ENCODE data around the gene SERPINB8. TPM values are rescaled to one million over a fixed set of nuclear protein-coding genes. Genes with fewer than 3 reads are reported as not detected.

SERPINB8 gene
- total RNA-seq, 1 experiment from 2014 or later, result 0.98 TPM

DNA sequence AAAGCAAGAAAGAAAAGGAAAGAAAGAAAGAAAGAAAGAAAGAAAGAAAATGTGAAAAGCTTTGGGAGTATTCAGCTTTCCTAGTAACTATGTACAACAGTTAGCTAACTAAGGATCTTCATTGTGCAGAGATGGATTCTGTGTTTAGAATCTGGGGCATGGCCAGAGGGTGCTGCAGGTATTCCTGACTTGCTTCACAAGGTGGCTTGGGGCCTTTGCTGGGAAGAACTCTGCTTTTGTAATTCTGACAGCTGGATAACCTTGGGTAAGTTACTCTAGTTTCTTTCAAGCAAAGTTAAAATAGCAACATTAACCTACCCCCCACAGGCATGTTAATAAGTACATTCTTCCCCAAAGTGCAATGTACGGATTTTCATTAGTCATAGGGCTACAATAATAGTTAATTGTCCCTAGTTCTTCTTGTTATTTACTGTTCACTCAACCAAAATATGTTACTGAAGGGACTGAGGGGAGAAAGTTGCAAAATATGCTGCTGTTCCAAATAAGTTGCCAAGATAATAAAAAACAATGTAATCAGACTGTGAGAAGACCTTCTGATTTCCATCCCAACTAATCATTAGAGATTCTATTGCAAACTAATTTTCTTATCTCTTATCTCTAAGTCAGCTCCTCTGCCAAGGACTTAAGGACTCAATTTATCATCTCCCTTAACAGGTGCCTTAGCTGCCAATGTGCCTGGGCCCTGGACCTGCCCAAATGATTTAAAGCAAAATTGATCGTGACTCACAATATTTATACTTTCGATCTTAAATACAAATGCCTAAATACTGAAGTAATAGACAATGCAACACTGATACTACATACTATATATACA, 50.3 kb downstream of the SERPINB8 start:
- H3K36me3 Mint-ChIP-seq (ENCODE audit: insufficient read depth, unreplicated experiment), result no peaks in the 10 kb centered on the region
- H3K27me3 Mint-ChIP-seq (ENCODE audit: insufficient read depth, unreplicated experiment), result peaks cover 7% of the 10 kb centered on the region
- H3K9me3 Mint-ChIP-seq (ENCODE audit: unreplicated experiment), result no peaks in the 10 kb centered on the region
- intact Hi-C loops (cut with micrococcal nuclease; ENCODE audit: unreplicated experiment), result loop anchor here (5.0 kb wide), 1 partner anchor 1072 kb away; no protein-coding TSS in a partner anchor
- no peaks in the 10 kb centered on the region for H3K4me1 ChIP-seq
- no peak for DNase-seq
- no peaks in the 10 kb centered on the region for H3K9me3 ChIP-seq
- no TSS peak for BruUV-seq (replicated peaks)
- ChIA-PET POLR2A (no interaction called here), CTCF (no interaction called here)
- H3K27ac Mint-ChIP-seq (ENCODE audit: unreplicated experiment), result no peak overlapping the region
- no peaks in the 10 kb centered on the region for H3K27me3 ChIP-seq (replicated peaks; ENCODE audit: control insufficient read depth, insufficient read depth, low read length)
- no peaks in the 10 kb centered on the region for H3K36me3 ChIP-seq (ENCODE audit: control insufficient read depth, insufficient read depth, low read length)
- TF ChIP-seq, protein P1, sequence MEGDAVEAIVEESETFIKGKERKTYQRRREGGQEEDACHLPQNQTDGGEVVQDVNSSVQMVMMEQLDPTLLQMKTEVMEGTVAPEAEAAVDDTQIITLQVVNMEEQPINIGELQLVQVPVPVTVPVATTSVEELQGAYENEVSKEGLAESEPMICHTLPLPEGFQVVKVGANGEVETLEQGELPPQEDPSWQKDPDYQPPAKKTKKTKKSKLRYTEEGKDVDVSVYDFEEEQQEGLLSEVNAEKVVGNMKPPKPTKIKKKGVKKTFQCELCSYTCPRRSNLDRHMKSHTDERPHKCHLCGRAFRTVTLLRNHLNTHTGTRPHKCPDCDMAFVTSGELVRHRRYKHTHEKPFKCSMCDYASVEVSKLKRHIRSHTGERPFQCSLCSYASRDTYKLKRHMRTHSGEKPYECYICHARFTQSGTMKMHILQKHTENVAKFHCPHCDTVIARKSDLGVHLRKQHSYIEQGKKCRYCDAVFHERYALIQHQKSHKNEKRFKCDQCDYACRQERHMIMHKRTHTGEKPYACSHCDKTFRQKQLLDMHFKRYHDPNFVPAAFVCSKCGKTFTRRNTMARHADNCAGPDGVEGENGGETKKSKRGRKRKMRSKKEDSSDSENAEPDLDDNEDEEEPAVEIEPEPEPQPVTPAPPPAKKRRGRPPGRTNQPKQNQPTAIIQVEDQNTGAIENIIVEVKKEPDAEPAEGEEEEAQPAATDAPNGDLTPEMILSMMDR (IDR thresholded peaks at IDR 0.05; ENCODE audit: insufficient read depth in 1 of 2, low read depth in 1 of 2, low read length in 1 of 2, severe bottlenecking in 1 of 2, unreplicated experiment in 1 of 2), result no peak
- no peaks in the 10 kb centered on the region for H3K4me1 Mint-ChIP-seq (ENCODE audit: low read depth, unreplicated experiment)
- no peak overlapping the region for H3K4me3 Mint-ChIP-seq (ENCODE audit: unreplicated experiment)
- no peak overlapping the region for H3K4me3 ChIP-seq (ENCODE audit: low read depth, low read length)

DNA sequence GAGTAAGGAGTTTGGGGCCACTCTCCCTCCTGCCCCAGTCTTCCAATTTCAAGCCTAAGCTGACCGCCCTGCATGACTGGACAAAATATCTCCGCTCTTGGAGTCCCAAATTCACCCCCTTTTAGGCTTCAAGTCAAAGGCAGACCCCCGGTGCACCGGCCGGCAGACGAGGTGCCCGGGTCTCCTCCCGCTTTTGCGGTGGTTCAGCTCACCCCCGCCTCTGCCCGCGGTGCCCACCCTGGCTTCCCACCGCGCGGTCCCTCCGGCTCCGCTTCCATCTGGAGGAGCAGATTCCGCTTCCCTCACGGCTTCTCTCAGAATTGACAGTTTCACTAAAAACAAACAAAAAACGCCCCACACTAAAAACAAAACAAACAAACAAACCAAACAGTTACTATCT, 56.5 kb downstream of the SERPINB8 start:
- TF ChIP-seq, protein P1 (IDR thresholded peaks at IDR 0.05; ENCODE audit: insufficient read depth in 1 of 2, low read depth in 1 of 2, low read length in 1 of 2, severe bottlenecking in 1 of 2, unreplicated experiment in 1 of 2), result no peak
- Mint-ChIP-seq H3K27me3 (ENCODE audit: insufficient read depth, unreplicated experiment) (no peaks in the 10 kb centered on the region), H3K4me1 (ENCODE audit: low read depth, unreplicated experiment) (no peaks in the 10 kb centered on the region), H3K9me3 (ENCODE audit: unreplicated experiment) (no peaks in the 10 kb centered on the region), H3K36me3 (ENCODE audit: insufficient read depth, unreplicated experiment) (no peaks in the 10 kb centered on the region), H3K4me3 (ENCODE audit: unreplicated experiment) (no peak overlapping the region), H3K27ac (ENCODE audit: unreplicated experiment) (no peak overlapping the region)
- ChIA-PET POLR2A (no interaction called here), CTCF (interaction anchor here (0.7 kb wide), 1 partner anchor 207 kb away, joined by 6 read pairs; no protein-coding TSS in a partner anchor)
- DNase-seq, result no peak
- H3K4me3 ChIP-seq (ENCODE audit: low read depth, low read length), result no peak overlapping the region
- no peaks in the 10 kb centered on the region for H3K27me3 ChIP-seq (replicated peaks; ENCODE audit: control insufficient read depth, insufficient read depth, low read length)
- H3K9me3 ChIP-seq, result no peaks in the 10 kb centered on the region
- BruUV-seq (replicated peaks), result no TSS peak
- H3K4me1 ChIP-seq, result no peaks in the 10 kb centered on the region
- intact Hi-C loops (cut with micrococcal nuclease; ENCODE audit: unreplicated experiment), result no loop called here
- H3K36me3 ChIP-seq (ENCODE audit: control insufficient read depth, insufficient read depth, low read length), result no peaks in the 10 kb centered on the region

DNA sequence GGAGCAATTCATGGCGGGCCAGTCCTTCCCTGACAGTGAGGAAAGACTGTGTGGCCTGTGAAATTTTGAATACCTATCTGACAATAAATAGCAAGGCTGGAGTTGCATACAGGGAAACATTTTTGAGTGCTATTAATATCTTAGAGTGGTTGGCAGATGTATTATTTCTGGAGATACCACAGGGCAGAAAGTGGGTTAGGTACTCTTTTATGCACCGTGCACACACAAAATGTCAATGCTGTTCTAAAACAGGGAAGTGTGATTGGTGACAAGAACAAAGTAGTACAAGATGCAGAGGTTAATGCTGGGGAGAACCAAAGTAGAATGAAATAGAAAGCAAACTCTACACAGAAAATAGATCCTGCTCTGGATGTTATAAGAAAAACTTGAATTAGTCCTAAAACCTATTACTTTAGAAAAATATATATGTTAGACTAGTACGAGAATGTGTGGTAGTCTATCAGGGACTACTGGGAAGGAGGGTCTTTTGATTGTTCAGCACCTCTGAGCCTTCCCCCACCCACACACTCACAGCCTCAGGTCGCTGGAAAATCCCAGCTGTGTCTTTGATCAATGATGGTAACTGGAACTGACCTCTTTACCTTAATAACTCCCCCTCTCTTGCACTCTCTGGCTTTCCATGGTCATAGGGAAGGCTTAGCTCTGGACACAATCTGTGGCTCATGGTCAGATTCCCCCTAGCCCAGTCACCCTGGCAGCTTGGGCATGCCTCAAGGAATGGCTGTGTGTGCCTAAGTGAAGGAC, 58.2 kb downstream of the SERPINB8 start:
- no peaks in the 10 kb centered on the region for H3K4me1 ChIP-seq
- CTCF ChIA-PET, result no interaction called here
- Mint-ChIP-seq H3K4me1 (ENCODE audit: low read depth, unreplicated experiment) (no peaks in the 10 kb centered on the region), H3K4me3 (ENCODE audit: unreplicated experiment) (no peak overlapping the region), H3K36me3 (ENCODE audit: insufficient read depth, unreplicated experiment) (no peaks in the 10 kb centered on the region), H3K27ac (ENCODE audit: unreplicated experiment) (no peak overlapping the region), H3K9me3 (ENCODE audit: unreplicated experiment) (no peaks in the 10 kb centered on the region), H3K27me3 (ENCODE audit: insufficient read depth, unreplicated experiment) (no peaks in the 10 kb centered on the region)
- H3K9me3 ChIP-seq, result no peaks in the 10 kb centered on the region
- DNase-seq, result no peak
- no peaks in the 10 kb centered on the region for H3K36me3 ChIP-seq (ENCODE audit: control insufficient read depth, insufficient read depth, low read length)
- H3K27me3 ChIP-seq (replicated peaks; ENCODE audit: control insufficient read depth, insufficient read depth, low read length), result no peaks in the 10 kb centered on the region
- BruUV-seq (replicated peaks), result no TSS peak
- POLR2A ChIA-PET, result no interaction called here
- H3K4me3 ChIP-seq (ENCODE audit: low read depth, low read length), result no peak overlapping the region
- intact Hi-C loops (cut with micrococcal nuclease; ENCODE audit: unreplicated experiment), result no loop called here
- TF ChIP-seq, protein P1 (IDR thresholded peaks at IDR 0.05; ENCODE audit: insufficient read depth in 1 of 2, low read depth in 1 of 2, low read length in 1 of 2, severe bottlenecking in 1 of 2, unreplicated experiment in 1 of 2), result no peak

All from Caco-2 (cell line).